Endothelial cell of umbilical vein (primary cell): ENCODE measurements around the gene MXD4. TPM values are rescaled to one million over a fixed set of nuclear protein-coding genes. Genes with fewer than 3 reads are reported as not detected.

ENCODE experiments used
- BruUV-seq: library from RNA; stranded (reverse); fragments of 400-500 nt; replicated peaks from 2 replicates; lab custom pipeline; 2021; lab: Mats Ljungman, UMichigan
- CTCF ChIA-PET: fragments of 300-600, 350-600 bp; sonication (Branson Sonifier 250); formaldehyde crosslinking; loops from one replicate; lab custom pipeline; 2021; ENCODE audit warnings: antibody characterized with exemption, inconsistent platforms; lab: Charles Lee
- POLR2A ChIA-PET: fragments of 300-600, 350-600 bp; sonication (Branson Sonifier 250); formaldehyde crosslinking; loops from one replicate; lab custom pipeline; 2021; ENCODE audit warnings: antibody characterized with exemption, inconsistent platforms; lab: Charles Lee
- DNase-seq: peaks from one replicate; pipeline ENCODE4 v3.0.0-alpha.2; 2011; ENCODE audit warnings: low read depth, low spot score
- FAIRE-seq: peaks from 2 replicates; lab custom pipeline; 2011; peaks lifted over from hg19 to GRCh38; lab: Jason Lieb, UNC
- H2AFZ ChIP-seq: 2 replicates; pipeline ENCODE4 v1.6.0; 2012; ENCODE audit warnings: low read depth, low read length, control low read depth, inconsistent platforms
- H3K27ac ChIP-seq: 2 replicates; pipeline ENCODE4 v1.5.1; 2011; ENCODE audit warnings: low read depth, mild to moderate bottlenecking, control low read depth, low read length, moderate library complexity; ENCODE audit not compliant: insufficient read depth
- H3K27me3 ChIP-seq, 2 experiments: 2 replicates each; pipeline versions ENCODE4 v1.6.0 to v1.6.1; 2011; ENCODE audit warnings: low read length in 2 of 2, mixed read lengths in 1 of 2; ENCODE audit not compliant: control insufficient read depth in 2 of 2, insufficient read depth in 2 of 2
- H3K36me3 ChIP-seq, 2 experiments: 2 replicates in 1 of 2; 3 replicates in 1 of 2; pipeline ENCODE4 v1.5.1; 2011; ENCODE audit warnings: low read length in 2 of 2, mild to moderate bottlenecking in 1 of 2, moderate library complexity in 1 of 2; ENCODE audit not compliant: control insufficient read depth in 2 of 2, insufficient read depth in 2 of 2; ENCODE audit errors: extremely low read depth in 1 of 2
- H3K4me1 ChIP-seq: 3 replicates; pipeline ENCODE4 v1.5.1; 2011; ENCODE audit warnings: mild to moderate bottlenecking, low read length; ENCODE audit not compliant: control insufficient read depth, insufficient read depth; ENCODE audit errors: extremely low read depth
- H3K4me2 ChIP-seq: 2 replicates; pipeline ENCODE4 v1.6.1; 2011; ENCODE audit warnings: low read length, control low read depth, mixed read lengths; ENCODE audit not compliant: insufficient read depth
- H3K4me3 ChIP-seq, 3 experiments: fragments of 200-600 bp in 1 of 3; sonication (generic), shearing (Covaris generic) in 1 of 3; replicated peaks in 1 of 3; 2 replicates each; pipeline ENCODE4 v1.5.1; 2011 to 2016; ENCODE audit warnings: control low read depth in 3 of 3, low read length in 3 of 3, mild to moderate bottlenecking in 2 of 3, inconsistent platforms in 1 of 3, low read depth in 1 of 3, moderate library complexity in 1 of 3; ENCODE audit not compliant: insufficient read depth in 1 of 3
- H3K79me2 ChIP-seq: 2 replicates; pipeline ENCODE4 v1.6.0; 2012; ENCODE audit warnings: low read length, inconsistent platforms; ENCODE audit not compliant: control insufficient read depth, insufficient read depth
- H3K9ac ChIP-seq: replicated peaks from 2 replicates; pipeline ENCODE3; 2011; ENCODE audit warnings: low read length, control low read depth; ENCODE audit not compliant: insufficient read depth; ENCODE audit errors: extremely low read depth
- H3K9me1 ChIP-seq: replicated peaks from 3 replicates; pipeline ENCODE4 v1.6.0; 2011; ENCODE audit warnings: mild to moderate bottlenecking, low read length; ENCODE audit not compliant: control insufficient read depth, insufficient read depth; ENCODE audit errors: extremely low read depth
- H3K9me3 ChIP-seq: replicated peaks from 2 replicates; pipeline ENCODE4 v1.5.1; 2012; ENCODE audit warnings: low read length, inconsistent platforms; ENCODE audit not compliant: control insufficient read depth, insufficient read depth
- H4K20me1 ChIP-seq: replicated peaks from 2 replicates; pipeline ENCODE3; 2011; ENCODE audit warnings: mild to moderate bottlenecking, low read length; ENCODE audit not compliant: control insufficient read depth, insufficient read depth; ENCODE audit errors: extremely low read depth
- CTCF ChIP-seq, 2 donors: IDR thresholded peaks; 1 replicate in 1 of 2; 2 replicates in 1 of 2; pipeline ENCODE4 v1.5.1; 2011; ENCODE audit warnings: low read length in 2 of 2, mild to moderate bottlenecking in 2 of 2, moderate library complexity in 2 of 2, control low read depth in 1 of 2, inconsistent platforms in 1 of 2, low read depth in 1 of 2; ENCODE audit not compliant: insufficient read depth in 1 of 2; ENCODE audit errors: extremely low read depth in 1 of 2
- FOS ChIP-seq: IDR thresholded peaks from 2 replicates; pipeline ENCODE4 v1.6.1; 2011; ENCODE audit warnings: mild to moderate bottlenecking, low read length, moderate library complexity, borderline replicate concordance; ENCODE audit not compliant: insufficient read depth
- GATA2 ChIP-seq: IDR thresholded peaks from 2 replicates; pipeline ENCODE4 v1.7.0; 2011; ENCODE audit warnings: low read depth, mild to moderate bottlenecking, moderate library complexity, mixed read lengths, low read length; ENCODE audit not compliant: insufficient read length, insufficient read depth
- JUN ChIP-seq: IDR thresholded peaks from 2 replicates; pipeline ENCODE4 v1.6.1; 2011; ENCODE audit warnings: borderline replicate concordance, low read depth; ENCODE audit not compliant: insufficient read length, insufficient read depth
- MAX ChIP-seq: IDR thresholded peaks from 2 replicates; pipeline ENCODE4 v1.6.1; 2011; ENCODE audit not compliant: insufficient read depth, insufficient read length
- MYC ChIP-seq: IDR thresholded peaks from one replicate; pipeline ENCODE4 v1.6.1; 2011; ENCODE audit warnings: mild to moderate bottlenecking, low read depth, low read length
- POLR2A ChIP-seq: IDR thresholded peaks from 2 replicates; pipeline ENCODE4 v1.6.1; 2012; ENCODE audit warnings: low read depth, mild to moderate bottlenecking, control low read depth, low read length
- dilution Hi-C: fragments of 300-500 bp; cut with MboI; formaldehyde crosslinking; loops from one replicate; pipeline ENCODE4 v1.15.0; 2019; ENCODE audit warnings: low sequenced_read_pairs; ENCODE audit not compliant: extremely low pct_ligation_motif_present
- intact Hi-C: fragments of 100-400 bp; cut with micrococcal nuclease; formaldehyde crosslinking; loops from one replicate; pipeline ENCODE4 v1.10.0; 2022
- polyA plus RNA-seq, 4 experiments: library from polyadenylated mRNA; depleted of rRNA in 3 of 4; stranded (reverse) in 3 of 4; unstranded in 1 of 4; fragments of >200 nt; gene quantifications; 2 replicates each; pipeline versions ENCODE4 v1.2.1 to v1.2.3, GENCODE V29; 2011 to 2012; ENCODE audit warnings: missing spikeins in 1 of 4
- total RNA-seq: library from RNA; stranded (reverse); gene quantifications from 2 replicates; pipeline ENCODE4 v1.2.3, GENCODE V29; 2021

MXD4 gene
- total and polyA plus RNA-seq, 2 donors (not counting 3 experiments of a cell fraction or from before 2014, with no cell fraction given): 62.7 to 74.1 TPM

DNA sequence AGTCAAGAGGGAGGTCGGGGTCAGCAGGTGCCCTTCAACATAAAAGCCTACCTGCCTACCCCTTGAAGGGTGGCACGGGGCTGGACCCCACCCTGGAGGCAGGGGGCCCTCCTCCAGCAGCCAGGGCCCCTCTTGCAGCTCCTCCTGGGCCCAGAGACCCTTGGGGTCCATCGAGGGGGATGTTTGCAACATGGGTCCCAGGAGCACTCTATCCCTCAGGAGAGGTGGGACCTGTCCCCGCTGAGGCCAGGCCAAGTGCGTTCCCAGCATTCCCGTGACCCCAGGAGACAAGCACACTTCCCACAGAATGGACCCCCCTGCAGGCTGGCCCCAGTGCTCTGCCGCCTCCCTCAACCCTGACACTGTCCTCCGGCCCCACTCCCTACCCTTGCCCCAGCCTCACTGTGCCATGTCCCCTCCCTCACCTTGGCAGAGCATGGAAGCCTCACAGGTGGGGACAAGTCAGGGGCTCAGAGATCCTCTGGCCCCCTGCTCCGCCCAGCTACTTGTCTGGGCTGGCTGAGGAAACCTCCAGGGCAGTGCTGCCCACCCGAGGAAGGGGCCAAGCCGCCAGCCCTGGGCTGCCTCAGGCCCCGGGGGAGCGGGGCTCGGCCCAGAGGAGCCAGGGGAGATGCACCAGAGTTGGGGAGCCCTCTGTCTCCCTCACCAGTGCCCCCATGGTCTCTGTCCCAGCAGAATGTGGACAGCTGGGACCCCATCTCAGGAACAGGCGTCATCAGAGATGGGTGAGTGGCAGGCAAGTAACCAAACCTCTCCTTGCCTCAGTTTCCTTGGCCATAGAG is 2.2 kb downstream of the MXD4 start:
- TF ChIP-seq FOS (no peak), MYC (no peak), CTCF (IDR thresholded peaks at IDR 0.05; ENCODE audit: extremely low read depth in 1 of 2, insufficient read depth in 1 of 2, low read depth in 1 of 2, low read length in 2 of 2) (no peak), POLR2A (no peak), JUN (no peak), MAX (no peak), GATA2 (no peak)
- Histone ChIP-seq H3K9ac (no peak overlapping the region), H3K27ac (no peak overlapping the region), H3K9me3 (no peaks in the 10 kb centered on the region), H2AFZ (no peak overlapping the region), H3K4me3 (no peak overlapping the region), H3K27me3 (no peaks in the 10 kb centered on the region), H4K20me1 (no peaks in the 10 kb centered on the region), H3K79me2 (peaks cover 15% of the 10 kb centered on the region), H3K4me2 (peak overlapping the region; percentile 75), H3K9me1 (no peaks in the 10 kb centered on the region), H3K36me3 (peaks cover 0 to 22% of the 10 kb centered on the region in 2 experiments), H3K4me1 (peaks cover 26% of the 10 kb centered on the region)
- dilution Hi-C loops (no loop called here), intact Hi-C loops (no loop called here)
- POLR2A ChIA-PET: no interaction called here
- no TSS peak for BruUV-seq
- DNase-seq: no peak
- CTCF ChIA-PET: interaction anchor here (1.3 kb wide), 1 partner anchor 40 kb away, joined by 3 read pairs; no protein-coding TSS in a partner anchor
- FAIRE-seq: no peak
